HG03095 (cell line): Measurements from ENCODE around the gene MOSPD3.

Source experiments
- ATAC-seq: cut with Tn5 transposase; IDR thresholded peaks from one replicate; pipeline ENCODE4 v1.9.1; 2021; ENCODE audit warnings: moderate library complexity; ENCODE audit not compliant: unreplicated experiment

The MOSPD3 gene

DNA sequence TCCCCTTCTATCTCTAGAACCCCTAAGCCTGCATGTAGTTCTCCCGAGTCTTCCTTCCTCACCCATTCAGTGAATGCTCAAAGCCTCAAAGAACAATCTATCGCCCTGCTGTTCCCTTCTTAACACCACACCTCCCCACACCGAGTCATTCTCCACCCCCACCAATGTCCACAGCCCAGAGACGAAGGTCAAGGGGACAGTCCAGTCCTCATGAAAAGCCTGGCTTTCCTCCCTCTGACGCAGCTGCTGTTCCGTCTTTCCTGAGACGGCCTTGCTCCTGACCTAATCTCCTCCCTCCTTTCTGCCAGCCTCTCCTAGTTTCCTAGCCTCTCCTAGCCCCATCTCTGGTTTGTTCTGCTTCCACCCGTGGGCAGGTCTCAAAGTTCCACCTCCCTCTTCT, 9.2 kb downstream of the MOSPD3 start:
- ATAC-seq = no peak

GRCh38 chr7:100623951-100624824, 11.8 kb downstream of the MOSPD3 start:
- no peak for ATAC-seq

DNA sequence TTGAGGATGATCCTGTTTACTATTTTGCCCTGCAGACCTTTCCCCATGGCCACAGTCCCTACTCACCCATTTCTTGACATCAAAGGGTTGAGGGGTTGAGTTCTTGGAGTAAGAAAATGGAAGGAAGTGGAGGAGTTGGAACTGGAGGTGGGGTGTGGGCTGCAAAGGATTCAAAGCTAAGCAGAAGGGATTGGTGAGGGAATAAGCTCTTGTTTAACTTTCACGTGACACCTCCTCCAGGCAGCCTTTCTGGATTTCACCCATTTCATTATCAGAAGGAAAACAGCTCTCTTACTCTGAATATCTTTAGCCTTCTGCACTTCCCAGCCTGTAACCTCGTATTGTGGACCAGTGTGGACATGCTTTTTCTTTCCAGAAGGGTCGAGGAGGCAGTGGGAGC, 13.7 kb downstream of the MOSPD3 start:
- ATAC-seq = no peak

DNA sequence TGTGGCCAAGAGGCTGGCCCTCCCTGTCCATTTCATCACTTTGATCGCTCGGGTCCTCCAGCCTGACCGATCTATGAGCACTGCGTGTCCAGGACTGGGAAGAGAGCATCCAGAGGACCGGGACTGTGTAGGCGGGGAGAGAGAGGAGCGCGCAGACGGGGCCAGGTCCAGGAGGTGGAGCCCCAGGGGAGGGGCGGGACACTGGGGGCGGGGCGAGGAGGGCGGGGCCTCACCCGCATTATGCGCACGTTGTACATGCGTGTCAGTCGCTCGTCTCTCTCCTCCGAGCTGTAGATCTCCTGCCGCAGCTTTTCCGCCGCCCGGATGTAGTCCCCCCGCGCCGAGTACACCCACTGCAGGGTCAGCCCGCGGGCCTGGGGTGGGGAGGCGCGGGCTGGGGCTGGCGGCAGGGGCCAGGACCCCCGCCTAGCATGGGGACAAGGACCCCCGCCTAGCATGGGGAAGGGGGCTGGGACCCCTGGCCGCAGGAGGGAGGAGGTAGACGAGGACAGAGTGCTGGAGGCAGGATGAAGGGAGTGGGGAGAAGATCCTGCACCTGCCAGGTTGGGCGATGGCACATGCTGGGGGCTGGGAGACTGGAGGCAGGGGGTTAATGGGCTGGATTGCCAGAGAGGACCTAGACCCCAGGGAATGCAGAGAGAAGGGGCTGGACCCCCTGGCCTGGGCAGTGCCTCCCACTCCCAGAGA, 14.3 kb downstream of the MOSPD3 start:
- peak; percentile 77 for ATAC-seq

DNA sequence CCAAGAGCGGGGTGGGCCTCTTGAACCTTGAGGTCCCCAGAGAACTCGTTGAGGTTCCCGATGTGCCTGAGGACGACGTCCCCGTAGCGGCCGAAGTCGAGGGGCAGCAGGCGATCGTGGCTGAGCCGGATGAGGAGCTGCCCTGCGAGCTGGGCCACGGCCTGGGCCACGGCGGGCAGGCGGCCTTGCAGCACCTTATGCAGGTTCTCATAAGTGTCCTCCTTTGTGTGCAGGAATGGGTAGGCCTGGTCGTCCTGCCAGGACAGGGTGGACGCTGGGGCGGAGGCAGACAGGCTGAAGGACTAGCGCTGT, 14.9 kb downstream of the MOSPD3 start:
- no peak for ATAC-seq

- ATAC-seq = no peak
These were observed 16.9 kb downstream of the MOSPD3 start for GRCh38 chr7:100629117-100629716.

GRCh38 chr7:100630066-100630465, 17.7 kb downstream of the MOSPD3 start:
- no peak for ATAC-seq

DNA sequence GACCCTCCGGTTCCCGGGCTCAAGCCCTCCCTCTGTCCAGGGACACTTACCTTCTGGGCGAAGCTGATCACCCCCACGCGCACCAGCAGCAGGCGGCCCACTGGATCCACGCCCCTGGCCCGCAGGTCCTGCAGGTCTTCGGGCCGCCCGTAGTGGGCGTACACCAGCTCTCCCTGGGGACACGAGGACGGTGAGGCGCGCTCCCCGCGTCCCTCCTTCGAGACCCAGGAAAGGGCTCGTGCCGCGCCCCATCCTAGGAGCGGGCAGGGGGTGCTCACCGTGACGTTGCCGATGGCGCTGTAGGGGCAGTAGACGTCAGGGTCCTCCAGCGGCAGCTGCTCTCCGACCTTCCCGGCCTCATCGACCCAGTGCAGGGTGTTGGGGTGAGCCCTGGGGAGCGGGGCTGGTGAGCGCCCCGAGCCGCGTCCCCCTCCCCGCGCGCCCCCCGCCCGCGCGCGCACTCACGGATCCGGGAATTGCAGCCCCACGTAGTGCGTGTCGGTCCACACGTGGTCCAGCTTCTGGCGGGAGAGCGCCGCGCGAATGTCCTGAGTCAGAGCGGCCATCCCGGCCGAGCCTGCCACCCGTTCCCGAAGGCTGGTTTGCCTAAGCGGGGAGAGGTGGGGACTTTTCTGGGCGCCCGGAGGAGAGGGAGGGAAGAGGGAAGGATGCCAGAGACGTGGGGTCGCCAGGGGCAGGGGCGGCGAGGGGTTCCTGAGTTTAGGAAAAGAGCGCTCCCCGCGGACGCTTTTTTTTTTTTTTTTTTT, 20.8 kb downstream of the MOSPD3 start:
- ATAC-seq = no peak

DNA sequence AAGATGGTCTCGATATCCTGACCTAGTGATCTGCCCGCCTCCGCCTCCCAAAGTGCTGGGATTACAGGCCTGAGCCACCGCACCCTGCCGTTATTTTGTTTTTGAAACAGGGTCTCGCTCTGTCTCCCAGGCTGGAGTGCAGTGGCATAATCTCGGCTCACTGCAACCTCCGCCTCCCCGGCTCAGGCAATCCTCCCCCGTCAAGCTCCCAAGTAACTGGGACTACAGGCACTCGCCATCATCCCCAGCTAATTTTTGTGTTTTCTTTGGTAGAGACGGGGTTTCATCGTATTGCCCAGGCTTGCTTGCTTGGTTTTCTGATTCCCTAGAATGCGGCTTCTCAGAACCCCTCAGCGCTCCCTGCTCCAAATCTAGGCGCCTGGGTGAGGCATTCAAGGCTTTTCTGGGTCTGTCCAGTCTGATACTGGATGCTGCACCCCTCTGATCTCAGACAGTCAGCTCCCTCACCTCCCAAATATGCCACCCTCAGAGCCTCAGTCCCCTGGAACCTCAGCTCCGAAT, 27.7 kb downstream of the MOSPD3 start:
- ATAC-seq = no peak

- ATAC-seq = no peak
These were observed 28.4 kb downstream of the MOSPD3 start for GRCh38 chr7:100640517-100641440.

- no peak for ATAC-seq
These were observed 29.1 kb downstream of the MOSPD3 start, which contains the start of gene TFR2 for GRCh38 chr7:100641463-100641859. Gene TFR2, minus strand, starts transcription at chr7:100641552. Its CDS starts 43 bp downstream, at chr7:100641509.

DNA sequence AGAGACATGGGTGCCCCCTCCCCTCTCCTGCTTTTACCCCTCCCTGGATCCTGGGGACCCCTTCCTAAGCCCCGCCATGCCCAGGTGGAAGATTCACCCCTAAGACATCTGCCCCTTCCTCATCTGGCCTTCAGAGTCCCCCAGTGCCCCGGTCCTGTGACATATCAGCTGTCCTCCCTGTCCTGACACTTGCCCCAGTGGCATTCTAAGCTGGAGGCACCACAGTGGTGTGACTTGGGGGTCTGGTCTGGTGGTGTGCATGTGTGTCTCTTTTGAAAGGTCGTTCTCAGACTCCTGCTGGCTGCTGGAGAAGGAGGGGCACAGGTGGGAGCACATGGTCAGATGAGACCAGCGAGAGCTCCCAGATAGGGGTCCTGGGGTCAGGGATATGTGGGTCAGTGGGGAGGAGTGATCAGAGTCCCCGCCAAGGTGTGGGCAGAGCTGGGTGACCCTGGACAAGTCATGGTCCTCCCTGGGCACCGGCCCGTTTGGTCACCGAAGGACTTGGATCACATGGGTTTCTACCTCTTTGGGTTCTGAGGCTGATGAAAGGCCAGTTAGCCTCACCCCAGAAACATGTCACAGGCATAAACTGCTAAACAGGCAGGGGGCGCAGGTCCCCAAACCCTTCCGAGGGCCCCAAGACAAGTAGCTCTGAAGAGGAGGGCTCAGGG, 29.7 kb downstream of the MOSPD3 start:
- no peak for ATAC-seq

- no peak for ATAC-seq
These were observed 30.2 kb downstream of the MOSPD3 start for GRCh38 chr7:100642534-100642907.

DNA sequence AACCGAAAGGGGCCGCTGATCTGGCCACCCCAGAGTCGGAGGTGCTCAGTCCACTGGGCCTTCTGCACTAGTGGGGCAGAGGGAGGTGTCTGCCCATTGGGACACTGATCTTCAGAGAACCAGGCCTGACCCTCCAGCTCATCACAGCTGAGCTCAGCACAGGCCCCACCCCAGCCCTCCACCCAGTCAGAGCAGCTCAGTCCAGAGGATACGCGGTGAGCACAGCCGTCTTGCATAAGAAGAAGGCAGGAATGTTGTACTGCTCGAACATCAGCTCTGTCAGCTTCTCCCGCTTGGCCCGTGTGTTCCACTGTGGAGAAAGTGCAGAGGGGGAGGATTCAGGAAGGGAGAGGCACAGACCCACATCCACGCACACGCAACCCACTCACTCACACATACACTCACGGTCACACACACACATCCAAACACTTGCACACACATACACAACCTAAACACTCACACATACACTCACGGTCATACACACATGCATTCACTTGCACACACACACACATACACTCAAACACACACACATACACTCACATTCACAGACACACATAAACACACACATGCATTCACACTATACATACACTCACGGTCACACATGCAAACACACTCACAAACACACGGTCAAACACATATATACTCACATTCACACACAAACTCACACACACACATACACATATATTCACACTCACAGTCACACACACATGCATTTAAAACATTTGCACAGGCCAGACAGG, 37.7 kb downstream of the MOSPD3 start:
- no peak for ATAC-seq

- ATAC-seq = no peak
These were observed 42.8 kb downstream of the MOSPD3 start for GRCh38 chr7:100654908-100655831.

DNA sequence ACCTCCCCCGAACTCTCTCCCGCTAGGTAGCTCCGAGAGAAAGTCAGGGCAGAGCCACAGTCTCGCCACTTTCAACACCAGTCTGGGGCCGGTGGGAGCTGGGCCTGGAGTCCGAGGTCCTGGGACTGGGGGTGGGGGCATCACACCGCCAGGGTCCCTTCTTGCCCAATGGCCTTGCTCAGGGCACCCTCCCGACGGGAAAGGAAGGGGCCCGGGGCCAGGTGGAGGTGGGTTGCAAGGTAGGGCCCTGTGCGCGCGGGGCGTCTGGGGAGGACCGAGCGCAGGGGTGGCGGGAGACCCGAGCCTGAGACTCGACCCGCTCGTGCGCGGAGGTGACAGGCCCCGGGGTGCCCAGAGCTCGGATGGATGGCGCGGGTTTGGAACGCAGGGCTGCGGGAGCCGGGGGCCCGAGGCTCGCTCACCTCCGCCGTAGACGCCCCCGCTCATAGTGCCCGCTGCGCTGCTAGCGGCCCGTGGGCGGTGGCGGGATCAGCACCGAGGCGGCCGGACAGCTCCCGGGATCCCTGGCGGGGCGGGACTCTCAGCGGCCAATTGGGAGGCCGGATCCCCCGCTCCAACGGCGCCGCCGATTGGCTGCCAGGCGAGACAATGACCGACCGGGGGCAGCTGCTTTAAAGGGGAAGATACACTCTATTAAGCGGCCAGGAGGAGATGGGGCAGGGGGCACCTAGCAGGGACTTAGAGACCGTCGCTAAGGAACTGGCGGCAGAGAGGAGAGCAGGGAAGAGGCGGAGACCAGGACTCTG, 43.8 kb downstream of the MOSPD3 start, which contains the start of gene ACTL6B:
TSS of gene ACTL6B (minus strand) at position 541 of the 767 bp plus-strand sequence. CDS start at position 447, 94 bp downstream.
- ATAC-seq = no peak
